Activated CD4-positive, alpha-beta T cell treated with anti-CD3 and anti-CD28 coated beads, Interleukin-2, amount 10 ng/mL, durations not matched to agents 24 days and 14 days (primary cell): ENCODE measurements around the gene SLC4A4. TPM values are rescaled to one million over a fixed set of nuclear protein-coding genes. Genes with fewer than 3 reads are reported as not detected.

Experiments used
- DNase-seq: peaks from one replicate; pipeline ENCODE4 v3.0.0; 2022
- H3K27ac Mint-ChIP-seq: one replicate; pipeline ENCODE4 v1.8.0; 2022; ENCODE audit warnings: mild to moderate bottlenecking, mixed read lengths
- H3K27me3 Mint-ChIP-seq: one replicate; pipeline ENCODE4 v1.8.0; 2022; ENCODE audit warnings: mixed read lengths
- H3K36me3 Mint-ChIP-seq: one replicate; pipeline ENCODE4 v1.8.0; 2022; ENCODE audit warnings: low read depth, mild to moderate bottlenecking, mixed read lengths
- H3K4me1 Mint-ChIP-seq: one replicate; pipeline ENCODE4 v1.8.0; 2021; ENCODE audit warnings: mixed read lengths
- H3K4me3 Mint-ChIP-seq: one replicate; pipeline ENCODE4 v1.8.0; 2022; ENCODE audit warnings: mild to moderate bottlenecking, moderate library complexity, mixed read lengths
- H3K9me3 Mint-ChIP-seq: one replicate; pipeline ENCODE4 v1.8.0; 2021; ENCODE audit warnings: mixed read lengths
- intact Hi-C: fragments of 100-400 bp; cut with micrococcal nuclease; formaldehyde crosslinking; loops from one replicate; pipeline ENCODE4 v1.15.1; 2023
- total RNA-seq: library from RNA; stranded (reverse); gene quantifications from 2 replicates; pipeline ENCODE4 v1.2.3, GENCODE V29; 2022

The SLC4A4 gene
- total RNA-seq, 1 donor from 2014 or later, result 0.21 TPM

- intact Hi-C loops, result no loop called here
- Mint-ChIP-seq H3K4me1 (no peaks in the 10 kb centered on the region), H3K27ac (no peak overlapping the region), H3K9me3 (no peaks in the 10 kb centered on the region), H3K36me3 (no peaks in the 10 kb centered on the region), H3K27me3 (no peaks in the 10 kb centered on the region), H3K4me3 (no peak overlapping the region)
- no peak for DNase-seq
Observed at GRCh38 chr4:71446479-71447081, 107.8 kb downstream of the SLC4A4 start.

GRCh38 chr4:71449040-71449439 lies 110.2 kb downstream of the SLC4A4 start:
- Mint-ChIP-seq H3K4me1 (no peaks in the 10 kb centered on the region), H3K9me3 (no peaks in the 10 kb centered on the region), H3K27ac (no peak overlapping the region), H3K36me3 (no peaks in the 10 kb centered on the region), H3K4me3 (no peak overlapping the region), H3K27me3 (no peaks in the 10 kb centered on the region)
- no peak for DNase-seq
- intact Hi-C loops, result no loop called here

DNA sequence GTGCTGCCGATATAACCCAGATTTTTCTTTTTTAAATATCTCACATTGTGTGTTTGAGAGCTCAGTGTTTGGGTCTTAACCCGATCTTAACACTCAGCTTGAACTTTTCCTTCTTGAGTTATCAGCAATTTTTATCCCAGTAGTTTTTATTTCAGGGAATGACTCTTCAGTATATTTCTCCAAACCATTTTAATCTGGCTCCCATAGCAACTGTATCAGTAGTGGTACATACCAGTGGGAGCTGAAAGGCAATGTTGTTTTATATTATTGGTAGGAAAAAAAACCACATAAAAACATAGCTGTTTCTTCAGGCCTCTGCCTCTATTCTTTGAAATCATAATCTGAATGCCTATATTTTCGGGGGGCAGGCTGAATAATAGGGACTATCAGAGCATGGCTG lies 111.1 kb downstream of the SLC4A4 start:
- Mint-ChIP-seq H3K27me3 (no peaks in the 10 kb centered on the region), H3K4me3 (no peak overlapping the region), H3K9me3 (no peaks in the 10 kb centered on the region), H3K4me1 (no peaks in the 10 kb centered on the region), H3K27ac (no peak overlapping the region), H3K36me3 (no peaks in the 10 kb centered on the region)
- no peak for DNase-seq
- intact Hi-C loops, result no loop called here

DNA sequence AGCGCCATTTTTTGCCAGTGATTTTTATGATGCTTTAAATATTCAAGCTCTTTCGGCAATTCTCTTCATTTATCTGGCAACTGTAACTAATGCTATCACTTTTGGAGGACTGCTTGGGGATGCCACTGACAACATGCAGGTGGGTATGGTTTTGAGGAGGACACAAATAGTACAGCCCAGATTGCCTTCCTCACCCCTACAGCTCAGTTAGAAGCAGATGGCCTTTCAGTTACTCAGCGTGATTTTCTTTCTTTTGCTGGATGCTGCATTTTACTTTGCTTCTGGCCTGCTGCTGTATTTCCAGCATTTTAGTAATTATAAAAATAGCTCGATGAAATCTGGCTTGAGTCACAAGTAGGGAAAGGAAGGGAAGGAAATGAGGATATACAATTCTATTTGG lies 114.7 kb downstream of the SLC4A4 start:
- intact Hi-C loops, result no loop called here
- Mint-ChIP-seq H3K36me3 (no peaks in the 10 kb centered on the region), H3K4me3 (no peak overlapping the region), H3K27ac (no peak overlapping the region), H3K4me1 (no peaks in the 10 kb centered on the region), H3K27me3 (no peaks in the 10 kb centered on the region), H3K9me3 (no peaks in the 10 kb centered on the region)
- no peak for DNase-seq

- Mint-ChIP-seq H3K27me3 (no peaks in the 10 kb centered on the region), H3K36me3 (no peaks in the 10 kb centered on the region), H3K4me3 (no peak overlapping the region), H3K27ac (no peak overlapping the region), H3K9me3 (no peaks in the 10 kb centered on the region), H3K4me1 (no peaks in the 10 kb centered on the region)
- no peak for DNase-seq
- intact Hi-C loops, result no loop called here
Observed at GRCh38 chr4:71456841-71457240, 118.0 kb downstream of the SLC4A4 start.

DNA sequence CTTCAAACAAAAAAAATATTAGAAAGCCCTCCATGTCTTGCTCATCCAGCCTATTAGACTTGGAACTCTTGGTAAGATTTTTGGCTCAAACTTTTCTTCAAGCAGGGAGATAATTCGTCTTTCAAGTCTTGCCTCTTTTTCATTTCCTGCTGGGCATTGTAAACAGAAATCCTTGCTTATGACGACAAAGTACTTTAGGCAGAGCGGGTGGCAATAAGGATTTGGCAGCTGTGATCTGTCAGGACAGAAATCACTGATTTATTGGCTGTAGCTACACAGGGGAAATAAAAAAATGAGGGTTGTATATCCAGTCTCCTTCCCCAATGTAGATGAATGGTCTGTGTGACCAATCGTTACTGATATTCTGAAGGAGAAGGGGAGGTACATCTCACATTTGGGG lies 121.6 kb downstream of the SLC4A4 start:
- Mint-ChIP-seq H3K4me1 (no peaks in the 10 kb centered on the region), H3K4me3 (no peak overlapping the region), H3K36me3 (no peaks in the 10 kb centered on the region), H3K9me3 (no peaks in the 10 kb centered on the region), H3K27me3 (no peaks in the 10 kb centered on the region), H3K27ac (no peak overlapping the region)
- intact Hi-C loops, result no loop called here
- DNase-seq, result no peak

GRCh38 chr4:71461422-71461821 lies 122.6 kb downstream of the SLC4A4 start:
- Mint-ChIP-seq H3K4me1 (no peaks in the 10 kb centered on the region), H3K4me3 (no peak overlapping the region), H3K9me3 (no peaks in the 10 kb centered on the region), H3K36me3 (no peaks in the 10 kb centered on the region), H3K27ac (no peak overlapping the region), H3K27me3 (no peaks in the 10 kb centered on the region)
- DNase-seq, result no peak
- intact Hi-C loops, result no loop called here

DNA sequence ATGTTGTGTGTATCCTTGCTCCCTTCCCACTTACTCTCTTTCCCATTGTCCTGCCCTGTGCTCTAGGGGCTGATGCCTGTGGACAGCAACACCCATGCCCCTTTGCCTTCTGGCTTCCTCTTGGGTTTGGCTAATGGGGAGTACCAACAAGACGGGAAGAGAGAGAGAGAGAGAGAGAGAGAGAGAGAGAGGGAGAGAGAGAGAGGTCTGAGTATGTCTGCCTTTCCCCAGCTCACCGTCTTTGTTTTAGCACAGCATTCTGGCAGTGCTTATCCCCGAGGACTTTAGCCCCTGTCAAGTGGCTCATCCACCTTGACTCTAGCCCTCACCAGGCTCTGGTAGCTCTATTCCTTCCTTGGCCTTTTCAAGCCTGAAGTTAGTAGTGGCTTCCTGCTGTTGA lies 128.0 kb downstream of the SLC4A4 start:
- intact Hi-C loops, result no loop called here
- H3K27ac Mint-ChIP-seq, result no peak overlapping the region
- no peaks in the 10 kb centered on the region for H3K4me1 Mint-ChIP-seq
- no peaks in the 10 kb centered on the region for H3K9me3 Mint-ChIP-seq
- no peaks in the 10 kb centered on the region for H3K27me3 Mint-ChIP-seq
- no peak for DNase-seq
- no peak overlapping the region for H3K4me3 Mint-ChIP-seq
- H3K36me3 Mint-ChIP-seq, result no peaks in the 10 kb centered on the region

DNA sequence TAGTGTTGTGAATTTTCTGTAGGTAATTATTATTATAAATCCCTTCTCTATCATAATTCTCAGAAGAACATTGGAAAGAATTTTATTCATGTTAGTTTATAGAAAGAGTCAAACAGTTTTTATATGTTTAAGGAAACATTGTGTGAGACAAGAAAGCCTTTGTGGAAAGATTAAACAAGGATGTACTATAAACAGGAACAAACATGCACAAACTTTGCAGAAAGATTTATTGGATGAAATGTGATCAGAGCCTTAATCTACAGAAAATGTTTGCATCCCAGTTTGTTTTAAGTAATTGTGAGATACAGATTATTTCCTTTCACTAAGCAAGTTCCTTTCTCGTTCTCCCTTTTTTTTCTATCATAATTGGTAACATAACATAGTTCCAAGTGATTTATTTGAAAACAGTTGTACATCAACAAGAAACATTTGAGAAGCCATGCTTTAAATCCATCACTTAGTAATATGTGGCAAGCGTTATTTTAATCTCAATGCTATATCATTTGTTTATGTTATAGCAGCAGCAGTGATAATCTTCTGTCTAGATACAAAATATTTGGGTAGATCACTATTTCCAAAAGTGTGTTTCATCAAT lies 129.4 kb downstream of the SLC4A4 start:
- Mint-ChIP-seq H3K27me3 (no peaks in the 10 kb centered on the region), H3K36me3 (no peaks in the 10 kb centered on the region), H3K4me3 (no peak overlapping the region), H3K9me3 (no peaks in the 10 kb centered on the region), H3K27ac (no peak overlapping the region), H3K4me1 (no peaks in the 10 kb centered on the region)
- no peak for DNase-seq
- intact Hi-C loops, result no loop called here

DNA sequence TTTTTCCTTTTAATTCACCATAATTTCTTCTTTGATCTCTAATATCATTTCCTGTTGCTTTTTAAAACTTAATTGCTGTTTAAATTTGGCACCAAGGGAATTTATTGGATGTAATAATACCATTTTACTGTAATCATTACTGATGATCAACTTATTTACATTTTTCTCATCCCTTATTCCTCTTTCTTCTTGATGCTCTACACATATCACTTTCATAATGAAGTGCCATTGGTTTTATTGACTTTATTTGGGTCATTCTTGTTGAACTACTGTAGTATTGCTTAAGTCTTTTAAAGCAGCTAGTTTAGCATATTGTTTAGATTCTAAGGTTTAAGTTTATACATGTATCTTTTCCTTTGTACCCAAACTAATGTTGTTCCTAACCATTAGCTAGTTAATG lies 130.7 kb downstream of the SLC4A4 start:
- intact Hi-C loops, result no loop called here
- H3K4me1 Mint-ChIP-seq, result no peaks in the 10 kb centered on the region
- no peak overlapping the region for H3K27ac Mint-ChIP-seq

GRCh38 chr4:71470524-71470923 lies 131.7 kb downstream of the SLC4A4 start:
- Mint-ChIP-seq H3K36me3 (no peaks in the 10 kb centered on the region), H3K27ac (no peak overlapping the region), H3K27me3 (no peaks in the 10 kb centered on the region), H3K9me3 (no peaks in the 10 kb centered on the region), H3K4me1 (no peaks in the 10 kb centered on the region), H3K4me3 (no peak overlapping the region)
- no peak for DNase-seq
- intact Hi-C loops, result no loop called here

More for the DNA sequence above, 130.7 kb downstream of the SLC4A4 start:
- H3K9me3 Mint-ChIP-seq, result no peaks in the 10 kb centered on the region
- H3K36me3 Mint-ChIP-seq, result no peaks in the 10 kb centered on the region
- no peak for DNase-seq
- H3K27me3 Mint-ChIP-seq, result no peaks in the 10 kb centered on the region
- no peak overlapping the region for H3K4me3 Mint-ChIP-seq

DNA sequence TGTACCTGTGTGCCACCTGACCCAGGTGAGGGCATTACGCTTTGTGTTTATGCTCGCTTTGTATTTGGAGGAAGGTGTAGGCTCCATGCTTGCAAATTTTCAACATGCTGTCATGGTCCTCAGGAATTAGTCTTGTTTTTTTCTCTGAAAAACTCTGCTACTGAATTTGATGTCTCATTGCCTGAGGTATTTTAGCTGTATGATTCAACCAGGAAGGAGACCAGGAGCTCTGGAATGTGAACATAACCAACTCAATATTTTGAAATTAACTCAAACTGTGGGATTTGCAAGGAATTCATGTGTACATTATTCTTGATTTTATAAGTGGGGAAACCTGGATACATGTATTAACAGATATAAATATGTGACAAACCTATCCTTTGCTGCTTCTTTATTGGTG lies 134.1 kb downstream of the SLC4A4 start:
- Mint-ChIP-seq H3K36me3 (no peaks in the 10 kb centered on the region), H3K27me3 (no peaks in the 10 kb centered on the region), H3K4me3 (no peak overlapping the region), H3K27ac (no peak overlapping the region), H3K9me3 (no peaks in the 10 kb centered on the region), H3K4me1 (no peaks in the 10 kb centered on the region)
- no peak for DNase-seq
- intact Hi-C loops, result no loop called here

DNA sequence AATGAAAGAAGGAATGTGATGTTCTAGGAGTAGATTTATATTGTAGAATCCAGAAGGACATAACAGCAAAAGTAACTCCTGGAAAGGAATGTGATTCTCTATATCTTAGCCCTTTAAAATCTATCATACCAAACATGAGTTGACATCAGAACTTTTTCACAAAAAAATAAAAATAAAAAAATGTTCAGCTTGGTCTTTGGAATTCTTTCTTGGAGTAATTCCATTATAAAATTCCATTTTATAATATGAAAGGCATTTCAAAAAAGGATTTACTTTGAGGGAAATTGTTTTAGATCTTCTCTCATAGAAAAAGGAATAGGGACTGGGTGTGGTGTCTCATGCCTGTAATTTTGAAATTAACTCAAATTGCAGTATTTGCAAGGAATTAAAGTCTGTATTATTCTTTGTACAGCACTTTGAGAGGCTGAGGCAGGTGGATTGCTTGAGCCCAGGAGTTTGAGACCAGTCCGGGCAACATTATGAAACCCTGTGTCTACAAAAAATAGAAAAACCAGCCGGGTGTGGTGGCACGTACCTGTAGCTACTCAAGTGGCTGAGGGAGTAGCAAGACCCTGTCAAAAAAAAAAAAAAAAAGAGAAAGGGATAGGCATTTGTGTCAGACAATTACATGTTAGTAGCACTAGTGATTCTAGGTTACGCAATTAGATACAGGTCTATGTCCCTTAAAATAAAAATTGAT lies 134.9 kb downstream of the SLC4A4 start:
- intact Hi-C loops, result no loop called here

DNA sequence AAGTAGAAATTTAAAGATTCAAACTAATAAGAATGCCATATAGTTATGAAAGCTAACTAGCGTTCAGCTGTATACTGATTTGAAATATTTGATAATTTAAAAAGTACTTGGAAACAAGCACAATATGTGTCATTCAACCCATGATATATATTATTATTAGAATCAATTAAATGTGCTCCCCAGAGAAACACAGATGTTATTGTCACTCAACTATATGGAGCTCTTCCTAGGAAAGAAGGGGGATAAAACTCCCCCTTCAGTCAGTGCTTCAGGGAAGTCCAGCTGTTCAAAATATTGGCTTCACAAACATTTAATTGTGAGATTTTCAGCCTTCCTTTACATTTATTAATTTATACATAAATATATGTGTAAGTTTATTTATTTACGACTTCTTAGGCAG lies 135.9 kb downstream of the SLC4A4 start:
- Mint-ChIP-seq H3K36me3 (no peaks in the 10 kb centered on the region), H3K9me3 (no peaks in the 10 kb centered on the region), H3K4me1 (no peaks in the 10 kb centered on the region), H3K27ac (no peak overlapping the region), H3K4me3 (no peak overlapping the region), H3K27me3 (no peaks in the 10 kb centered on the region)
- intact Hi-C loops, result no loop called here
- DNase-seq, result no peak

More for the DNA sequence above, 134.9 kb downstream of the SLC4A4 start:
- Mint-ChIP-seq H3K27ac (no peak overlapping the region), H3K36me3 (no peaks in the 10 kb centered on the region), H3K4me1 (no peaks in the 10 kb centered on the region), H3K27me3 (no peaks in the 10 kb centered on the region), H3K4me3 (no peak overlapping the region), H3K9me3 (no peaks in the 10 kb centered on the region)
- no peak for DNase-seq
